ENCODE results near the gene RALGAPB.
"Not testable (repeated sequence)": the region's sequence is repeated elsewhere in the genome, so short reads cannot be mapped to it uniquely, and the experiment has no call there.

Gene RALGAPB

DNA sequence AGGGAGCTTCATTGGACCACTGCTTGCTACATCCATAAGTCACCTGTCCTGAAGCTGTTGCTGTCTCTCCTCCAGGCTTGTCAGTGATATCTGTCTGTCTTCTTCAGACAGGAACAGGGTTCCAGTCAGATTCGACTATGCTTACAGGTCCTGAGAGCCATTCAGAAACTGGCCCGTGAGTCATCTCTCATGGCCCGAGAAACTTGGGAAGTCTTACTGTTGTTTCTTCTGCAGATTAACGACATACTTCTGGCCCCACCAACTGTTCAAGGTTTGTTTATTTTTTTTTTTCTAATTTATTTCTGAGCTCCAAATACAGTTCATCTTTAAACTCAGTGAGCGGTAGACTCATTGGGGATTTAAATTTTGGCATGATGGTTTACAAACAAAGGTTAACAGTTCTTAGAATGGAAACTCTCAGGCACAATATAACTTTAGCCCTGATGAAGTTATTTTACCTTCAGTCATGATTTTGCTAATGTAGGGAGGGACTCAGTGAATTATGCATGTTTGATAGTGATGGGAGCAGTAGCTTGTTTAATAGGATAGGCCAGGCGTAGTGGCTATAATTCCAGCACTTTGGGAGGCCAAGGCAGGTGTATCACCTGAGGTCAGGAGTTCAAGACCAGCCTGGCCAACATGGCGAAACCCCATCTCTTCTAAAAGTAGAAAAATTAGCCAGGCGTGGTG, 24.7 kb downstream of the RALGAPB start:
- no peak for DNase-seq (ENCODE audit: low read depth in 2 of 2)

DNA sequence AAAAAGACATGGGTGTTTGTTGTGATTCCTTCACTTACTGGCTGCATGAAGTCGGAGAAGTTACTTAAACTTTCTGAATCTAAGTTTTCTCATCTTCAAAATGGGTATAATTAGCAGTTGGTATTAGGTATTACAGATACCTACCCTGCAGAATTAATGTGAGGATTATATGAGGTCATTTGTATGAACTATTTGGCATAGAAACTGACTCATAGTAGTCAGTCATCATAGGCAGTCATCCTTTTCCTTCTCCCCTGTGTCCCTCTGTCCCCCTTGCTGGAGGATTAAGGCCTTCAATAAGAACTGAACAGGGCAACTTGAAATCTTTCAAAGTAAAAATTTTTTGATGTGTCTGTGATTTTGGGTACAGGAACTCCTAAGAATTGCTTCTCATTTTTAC, 26.3 kb downstream of the RALGAPB start:
- no peak for DNase-seq (ENCODE audit: low read depth in 2 of 2)

DNA sequence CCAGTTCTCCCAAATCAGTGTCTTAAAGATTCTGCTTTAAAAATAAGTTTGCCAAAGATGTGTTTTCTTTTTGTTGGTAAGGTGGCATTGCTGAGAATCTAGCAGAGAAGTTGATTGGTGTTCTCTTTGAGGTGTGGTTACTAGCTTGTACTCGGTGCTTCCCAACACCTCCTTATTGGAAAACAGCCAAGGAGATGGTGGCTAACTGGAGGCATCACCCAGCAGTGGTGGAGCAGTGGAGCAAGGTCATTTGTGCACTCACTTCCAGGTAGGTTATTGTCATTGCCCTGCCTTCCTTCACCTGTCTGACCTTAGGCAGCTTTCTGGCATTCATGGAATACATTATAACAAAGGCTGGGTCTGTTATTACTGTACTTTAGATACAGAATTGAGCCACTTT, 26.7 kb downstream of the RALGAPB start:
- no peak for DNase-seq (ENCODE audit: low read depth in 2 of 2)

DNA sequence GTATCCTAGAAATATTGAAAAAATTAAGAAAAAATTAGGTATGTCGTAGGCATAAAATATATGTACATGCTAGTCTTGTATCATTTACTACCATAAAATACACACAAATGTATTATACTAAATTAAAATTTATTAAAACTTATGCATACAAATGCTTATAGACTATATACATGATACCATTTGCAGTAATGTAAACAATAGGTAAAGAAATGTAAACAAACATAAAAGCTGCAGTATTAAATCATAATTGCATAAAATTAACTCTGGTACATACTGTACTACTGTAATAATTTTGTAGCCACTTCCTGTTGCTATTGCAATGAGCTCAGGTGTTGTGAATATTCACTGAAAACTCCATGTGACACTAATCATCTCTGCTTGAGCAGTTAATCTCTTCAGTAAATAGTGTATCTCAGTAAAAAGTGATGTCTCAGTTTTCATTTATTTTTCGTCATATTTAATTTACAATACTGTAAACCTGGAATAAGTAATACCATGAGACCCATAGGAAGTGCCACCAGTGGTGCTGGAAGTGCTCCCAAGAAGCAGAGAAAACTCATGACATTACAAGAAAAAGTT, 29.3 kb downstream of the RALGAPB start:
- DNase-seq (ENCODE audit: low read depth in 2 of 2), result no peak

DNA sequence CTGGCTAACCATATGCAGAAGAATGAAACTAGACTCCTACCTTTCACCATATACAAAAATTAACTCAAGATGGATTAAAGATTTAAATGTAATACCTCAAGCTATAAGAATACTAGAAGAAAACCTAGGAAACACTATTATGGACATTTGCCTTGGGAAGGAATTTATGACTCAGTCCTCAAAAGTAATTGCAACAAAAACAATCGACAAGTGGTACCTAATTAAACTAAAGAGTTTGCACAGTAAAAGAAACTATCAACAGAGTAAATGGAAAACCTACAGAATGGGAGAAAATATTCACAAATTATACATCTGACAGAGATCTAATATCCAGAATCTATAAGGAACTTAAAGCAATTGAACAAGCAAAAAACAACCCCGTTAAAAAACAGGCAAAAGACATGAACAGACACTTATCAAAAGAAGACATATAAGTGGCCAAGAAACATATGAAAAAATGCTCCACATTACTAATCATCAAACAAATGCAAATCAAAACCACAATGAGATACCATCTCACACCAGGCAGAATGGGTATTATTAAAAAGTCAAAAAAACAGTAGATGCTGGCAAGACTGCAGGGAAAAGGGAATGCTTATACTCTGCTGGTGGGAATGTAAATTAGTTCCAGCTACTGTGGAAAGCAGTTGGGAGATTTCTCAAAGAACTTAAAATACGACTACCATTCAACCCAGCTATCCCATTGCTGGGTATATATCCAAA, 31.9 kb downstream of the RALGAPB start:
- no peak for DNase-seq (ENCODE audit: low read depth in 2 of 2)

DNA sequence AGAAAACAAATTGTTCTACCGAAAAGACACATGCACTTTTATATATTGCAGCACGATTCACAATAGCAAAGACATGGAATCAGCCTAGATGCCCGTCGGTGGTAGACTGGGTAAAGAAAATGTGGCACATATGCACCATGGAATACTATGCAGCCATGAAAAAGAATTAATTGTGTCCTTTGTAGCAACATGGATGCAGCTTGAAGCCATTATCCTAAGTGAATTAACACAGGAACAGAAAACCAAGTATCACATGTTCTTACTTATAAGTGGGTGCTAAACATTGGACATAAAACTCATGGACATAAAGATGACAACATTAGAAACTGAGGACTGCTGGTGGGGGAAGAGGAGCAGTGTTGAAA, 32.4 kb downstream of the RALGAPB start:
- DNase-seq (ENCODE audit: low read depth in 2 of 2), result no peak

DNA sequence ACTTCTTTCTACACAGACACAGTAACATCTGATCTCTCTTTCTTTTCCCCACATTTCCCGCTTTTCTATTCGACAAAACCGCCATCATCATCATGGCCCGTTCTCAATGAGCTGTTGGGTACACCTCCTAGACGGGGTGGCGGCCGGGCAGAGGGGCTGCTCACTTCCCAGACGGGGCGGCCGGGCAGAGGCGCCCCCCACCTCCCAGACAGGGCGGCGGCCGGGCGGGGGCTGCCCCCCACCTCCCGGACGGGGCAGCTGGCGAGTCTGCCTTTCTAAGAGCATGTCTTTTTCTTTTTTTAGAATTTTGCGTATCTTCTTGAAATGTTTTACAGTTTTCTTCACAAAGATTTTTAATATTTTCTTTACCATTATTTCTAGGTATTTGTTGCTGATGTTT, 39.1 kb downstream of the RALGAPB start:
- DNase-seq (ENCODE audit: low read depth in 2 of 2), result not testable (repeated sequence)

DNA sequence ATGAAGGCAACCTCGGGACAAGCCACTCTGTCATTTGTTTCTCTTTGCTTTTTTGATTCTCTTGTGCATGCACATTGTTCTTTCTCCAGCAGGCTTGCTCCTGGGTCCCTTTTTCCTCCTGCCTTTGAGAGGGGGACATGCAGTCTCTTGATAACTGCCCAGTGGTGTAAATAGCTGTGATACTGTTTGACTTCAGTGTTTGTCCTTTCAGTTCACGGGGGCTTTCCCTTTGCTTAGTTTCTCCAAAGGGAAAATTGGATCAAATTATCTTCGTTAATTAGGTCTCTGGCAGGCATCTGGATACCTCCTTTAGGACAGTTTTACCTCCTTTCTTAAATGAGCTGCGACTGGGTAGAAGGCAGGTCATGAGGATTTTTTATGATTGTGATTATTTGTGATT, 41.5 kb downstream of the RALGAPB start:
- DNase-seq (ENCODE audit: low read depth in 2 of 2), result no peak

DNA sequence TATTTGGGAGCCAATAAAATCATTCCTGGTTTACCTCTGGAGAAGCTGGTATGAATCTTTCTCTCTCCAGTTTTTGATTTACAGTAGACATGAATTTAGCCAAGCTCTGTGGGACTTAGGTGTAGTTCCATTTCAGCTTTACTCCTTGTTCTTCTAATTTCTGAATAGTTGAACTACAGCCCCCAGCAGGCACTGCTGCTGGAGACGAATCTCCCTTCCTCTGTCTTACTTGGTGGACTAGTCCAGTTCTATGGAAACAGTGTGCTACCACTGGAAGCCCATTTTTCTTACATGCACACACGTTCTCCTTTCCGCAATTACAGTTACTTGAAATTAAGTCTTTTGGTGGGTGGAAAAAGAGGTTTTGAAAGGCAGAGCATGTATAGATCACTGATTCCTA, 42.3 kb downstream of the RALGAPB start:
- DNase-seq (ENCODE audit: low read depth in 2 of 2), result no peak

DNA sequence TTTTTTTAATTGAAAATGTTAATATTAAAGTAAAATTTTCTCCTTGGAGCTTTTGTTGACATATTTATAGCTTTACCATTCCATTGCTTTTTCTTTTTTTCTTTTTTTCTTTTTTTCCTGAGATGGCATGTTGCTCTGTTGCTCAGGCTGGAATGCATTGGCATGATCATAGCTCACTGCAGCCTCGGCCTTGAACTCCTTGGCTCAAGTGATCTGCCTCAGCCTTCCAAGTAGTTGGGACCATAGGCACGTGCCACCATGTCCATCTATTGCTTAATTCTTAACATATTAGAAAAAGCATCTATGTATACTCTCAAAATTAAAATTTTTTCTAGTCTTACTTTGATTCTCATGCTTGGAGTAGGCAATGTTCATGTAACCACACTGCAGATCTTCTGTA, 43.0 kb downstream of the RALGAPB start:
- DNase-seq (ENCODE audit: low read depth in 2 of 2), result no peak

DNA sequence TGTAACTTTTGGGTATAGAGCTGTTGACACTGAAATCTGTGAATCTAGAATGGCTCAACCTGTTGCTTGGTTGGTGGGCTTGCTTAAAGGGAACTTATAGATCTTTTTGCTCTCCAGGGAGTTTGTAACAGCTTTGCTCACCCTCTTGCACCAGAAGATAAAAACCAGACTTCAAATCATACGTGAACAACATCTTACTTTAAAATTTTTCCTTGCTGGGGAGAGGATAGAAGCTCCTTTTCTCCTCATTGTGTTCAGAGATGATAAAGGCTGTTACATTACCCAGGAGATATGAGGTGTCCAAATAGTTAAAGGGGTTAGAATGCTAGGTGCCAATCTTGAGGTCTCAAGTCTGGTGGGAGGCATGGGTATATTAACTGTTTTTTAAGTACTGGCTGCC, 46.8 kb downstream of the RALGAPB start:
- no peak for DNase-seq (ENCODE audit: low read depth in 2 of 2)

DNA sequence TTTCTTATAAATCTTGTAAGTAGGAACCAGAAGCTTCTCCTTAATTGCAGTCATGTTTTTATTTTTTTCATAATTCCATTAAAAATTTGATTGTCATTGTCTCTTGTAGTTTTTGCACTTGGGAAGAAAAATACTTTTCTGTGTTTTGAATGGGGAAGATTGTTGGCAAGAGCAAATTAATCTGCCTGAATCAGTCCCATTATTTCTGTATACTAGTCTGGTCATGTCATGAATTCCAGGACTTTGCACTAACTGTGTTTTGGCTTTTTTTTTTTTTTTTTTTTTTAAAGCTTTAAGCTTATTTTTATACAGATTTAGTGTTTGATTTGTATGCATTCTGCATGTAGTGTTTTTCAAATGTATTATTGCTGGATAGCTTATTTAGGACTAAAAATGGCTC, 47.6 kb downstream of the RALGAPB start:
- no peak for DNase-seq (ENCODE audit: low read depth in 2 of 2)

DNA sequence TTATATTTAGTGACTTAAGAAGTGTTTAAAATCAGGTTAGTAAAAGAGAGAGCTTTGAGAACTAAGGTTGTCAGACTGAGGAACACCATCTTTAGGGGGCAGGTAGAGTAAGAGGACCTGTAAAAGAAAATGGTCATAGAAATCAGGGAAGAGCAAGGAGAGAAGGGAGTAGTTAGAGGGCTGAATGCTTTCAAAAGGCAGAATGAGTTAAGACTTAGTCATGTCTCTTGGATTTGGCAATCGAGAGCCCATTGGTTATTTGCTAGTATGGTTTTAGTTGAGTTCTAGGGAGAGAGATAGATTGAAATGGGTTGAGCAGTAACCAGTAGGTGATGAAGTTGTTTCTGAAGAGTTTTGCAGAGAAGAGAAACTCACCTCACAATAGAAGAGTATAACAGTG, 51.1 kb downstream of the RALGAPB start:
- DNase-seq (ENCODE audit: low read depth in 2 of 2), result no peak

DNA sequence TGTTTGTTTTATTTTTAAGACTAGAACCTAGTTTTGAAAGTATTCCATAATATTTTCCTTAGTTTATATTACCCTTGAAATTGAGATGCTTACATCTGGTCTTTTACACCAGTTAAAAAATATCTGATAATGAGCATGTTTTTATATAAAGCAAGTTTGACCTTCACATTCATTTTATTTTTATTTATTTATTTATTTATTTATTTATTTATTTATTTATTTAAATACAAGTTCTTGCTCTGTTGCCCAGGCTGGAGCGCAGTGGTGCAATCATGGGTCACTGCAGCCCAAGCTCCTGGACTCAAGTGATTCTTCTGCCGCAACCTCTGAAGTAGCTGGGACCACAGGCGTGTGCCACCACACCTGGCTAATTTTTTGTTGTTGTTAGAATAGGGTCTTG, 55.5 kb downstream of the RALGAPB start:
- DNase-seq (ENCODE audit: low read depth in 2 of 2), result no peak

DNA sequence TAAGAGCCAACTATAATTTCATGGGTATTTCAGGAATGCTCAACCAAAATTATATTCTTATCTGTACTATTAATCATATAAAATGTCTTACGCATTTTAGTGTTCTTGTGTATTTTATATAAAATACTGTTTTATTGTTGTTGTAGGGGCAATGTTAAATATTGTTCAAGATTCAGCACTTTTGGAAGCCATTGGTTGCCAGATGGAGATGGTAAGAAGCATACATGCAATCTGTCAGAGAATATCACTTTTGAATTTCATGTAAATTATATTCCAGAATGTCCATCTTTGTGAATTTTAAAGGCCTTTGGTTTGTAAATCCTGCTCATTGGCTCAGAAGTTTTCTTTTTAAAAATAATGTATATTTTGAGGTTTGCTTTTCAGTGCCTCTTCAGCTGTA, 58.4 kb downstream of the RALGAPB start:
- DNase-seq (ENCODE audit: low read depth in 2 of 2), result no peak

DNA sequence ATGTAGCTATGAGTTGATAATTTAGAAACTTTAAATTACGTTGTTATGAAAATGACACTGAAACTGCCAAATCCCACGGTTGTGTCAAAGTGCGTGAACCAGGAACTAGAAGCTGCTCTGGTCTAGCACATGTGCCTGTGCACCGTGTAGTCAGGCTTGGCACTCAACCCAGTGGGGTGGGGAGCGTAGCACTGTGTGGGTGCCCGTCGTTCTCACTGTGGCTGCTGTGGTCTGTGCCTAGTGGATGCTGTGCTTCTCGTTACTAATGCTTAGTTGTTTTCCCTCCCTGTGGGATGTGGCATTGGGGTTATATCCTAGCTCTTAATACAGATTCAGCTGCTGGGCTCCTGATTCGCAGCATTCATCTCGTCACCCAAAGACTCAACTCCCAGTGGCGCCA, 62.1 kb downstream of the RALGAPB start:
- DNase-seq (ENCODE audit: low read depth in 2 of 2), result no peak

DNA sequence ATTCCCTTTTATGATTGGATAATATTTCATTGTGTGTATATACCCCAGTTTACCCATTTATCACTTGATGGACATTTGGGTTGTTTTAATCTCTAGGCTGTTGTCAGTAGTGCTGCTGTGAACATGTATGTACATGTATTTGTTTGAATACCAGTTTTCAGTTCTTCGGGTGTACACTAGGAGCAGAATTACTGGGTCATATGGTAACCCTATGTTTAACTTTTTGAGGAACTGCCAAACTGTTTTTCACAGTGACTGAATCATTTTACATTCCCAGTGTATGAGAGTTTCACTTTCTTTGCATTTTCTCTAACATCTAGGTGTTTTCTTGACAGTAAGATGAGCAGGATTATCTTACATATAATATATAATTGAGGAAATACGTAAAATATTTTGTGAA, 63.7 kb downstream of the RALGAPB start:
- peak; percentile 6 to 15 for DNase-seq (ENCODE audit: low read depth in 2 of 2)

DNA sequence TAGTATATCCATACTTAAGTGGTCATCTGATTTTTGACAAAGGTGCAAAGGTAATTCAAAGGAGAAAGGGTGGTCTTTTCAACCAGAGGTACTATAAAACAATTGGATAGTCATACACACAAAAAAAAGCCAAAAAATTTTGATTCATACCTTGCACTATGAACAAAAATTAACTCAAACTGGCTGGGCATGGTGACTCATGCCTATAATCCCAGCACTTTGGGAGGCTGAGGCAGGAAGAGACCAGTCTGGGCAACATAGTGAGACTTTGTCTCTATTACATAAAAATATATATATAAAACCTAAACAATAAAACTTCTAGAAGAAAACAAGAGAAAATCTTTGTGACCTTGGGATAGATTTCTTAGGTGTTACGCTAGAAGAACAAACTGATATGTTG, 64.5 kb downstream of the RALGAPB start:
- DNase-seq (ENCODE audit: low read depth in 2 of 2), result no peak

DNA sequence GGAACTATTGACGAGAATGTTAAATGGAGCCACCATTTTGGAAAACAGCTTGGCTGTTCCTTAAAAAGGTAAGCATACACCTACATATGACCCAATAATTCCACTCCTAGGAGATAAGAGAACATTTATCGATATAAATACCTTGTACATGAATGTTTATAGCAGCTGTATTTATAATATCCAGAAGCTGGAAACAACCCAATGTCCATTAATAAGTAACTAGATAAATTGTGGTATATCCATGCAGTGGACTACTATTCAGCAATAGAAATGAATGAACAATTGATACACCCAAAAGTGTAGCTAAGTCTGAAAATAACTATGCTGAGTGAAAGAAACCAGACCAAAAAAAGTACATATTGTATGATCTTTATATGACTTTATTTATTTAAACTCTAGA, 66.1 kb downstream of the RALGAPB start:
- no peak for DNase-seq (ENCODE audit: low read depth in 2 of 2)

DNA sequence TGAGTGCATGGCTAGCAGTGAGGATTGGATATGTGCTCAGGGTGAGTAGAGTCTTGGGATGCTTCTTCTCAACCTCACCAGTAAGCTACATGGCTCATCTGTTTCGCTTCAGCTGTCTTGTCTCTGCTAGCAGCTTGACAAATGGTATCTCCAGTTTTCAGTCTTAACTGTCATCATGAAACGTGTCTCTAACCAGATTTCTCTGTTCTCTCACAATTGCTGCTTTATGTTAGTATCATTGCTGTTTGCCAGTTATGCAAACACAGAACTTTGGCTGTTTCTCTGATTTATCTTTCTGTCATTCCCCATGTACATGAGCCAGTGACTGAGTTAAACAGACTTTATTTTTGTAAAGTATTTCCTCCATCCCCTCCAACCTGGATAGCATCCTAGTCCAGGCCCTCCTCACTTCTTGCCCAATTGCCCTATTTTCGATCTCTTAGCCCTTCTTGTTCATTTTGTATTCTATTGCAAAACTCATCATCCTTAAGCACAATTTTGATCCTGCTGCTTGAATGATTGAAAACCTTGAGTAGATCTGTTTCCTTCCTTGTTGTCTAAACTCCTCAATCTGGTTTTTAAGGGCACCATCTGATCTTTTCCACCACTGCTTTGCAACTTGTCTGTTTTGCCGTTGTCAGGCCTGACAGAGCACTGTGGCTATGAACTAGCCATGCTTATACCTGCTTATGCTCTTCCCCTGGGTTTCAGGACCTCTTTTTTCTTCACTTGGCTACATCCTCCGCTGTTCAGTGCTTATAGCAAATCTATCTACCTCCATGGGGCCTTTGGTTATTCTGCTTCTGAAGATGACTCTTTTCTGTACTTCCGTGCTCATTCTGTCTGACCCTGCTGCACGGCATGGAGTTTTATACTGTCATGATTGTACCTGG, 70.6 kb downstream of the RALGAPB start:
- DNase-seq (ENCODE audit: low read depth in 2 of 2), result no peak

DNA sequence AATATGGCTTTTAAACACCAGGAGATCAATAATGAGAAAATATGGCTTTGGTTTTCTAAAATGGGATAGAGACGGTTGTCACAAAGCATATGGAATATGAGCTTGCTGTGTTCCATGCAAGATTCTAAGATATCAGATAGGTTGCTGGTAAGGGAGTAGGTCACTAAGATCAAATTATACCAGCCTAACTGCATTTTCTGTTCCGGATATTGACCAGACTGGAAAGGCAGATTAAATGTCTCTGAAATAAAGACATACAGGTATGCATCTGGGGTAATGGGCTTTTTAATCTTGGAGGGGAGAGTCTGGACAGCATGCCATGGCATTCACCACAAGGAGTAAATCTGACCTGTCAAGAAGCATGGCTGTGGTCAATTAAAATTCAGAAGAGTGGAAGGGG, 73.1 kb downstream of the RALGAPB start:
- DNase-seq (ENCODE audit: low read depth in 2 of 2), result no peak

DNA sequence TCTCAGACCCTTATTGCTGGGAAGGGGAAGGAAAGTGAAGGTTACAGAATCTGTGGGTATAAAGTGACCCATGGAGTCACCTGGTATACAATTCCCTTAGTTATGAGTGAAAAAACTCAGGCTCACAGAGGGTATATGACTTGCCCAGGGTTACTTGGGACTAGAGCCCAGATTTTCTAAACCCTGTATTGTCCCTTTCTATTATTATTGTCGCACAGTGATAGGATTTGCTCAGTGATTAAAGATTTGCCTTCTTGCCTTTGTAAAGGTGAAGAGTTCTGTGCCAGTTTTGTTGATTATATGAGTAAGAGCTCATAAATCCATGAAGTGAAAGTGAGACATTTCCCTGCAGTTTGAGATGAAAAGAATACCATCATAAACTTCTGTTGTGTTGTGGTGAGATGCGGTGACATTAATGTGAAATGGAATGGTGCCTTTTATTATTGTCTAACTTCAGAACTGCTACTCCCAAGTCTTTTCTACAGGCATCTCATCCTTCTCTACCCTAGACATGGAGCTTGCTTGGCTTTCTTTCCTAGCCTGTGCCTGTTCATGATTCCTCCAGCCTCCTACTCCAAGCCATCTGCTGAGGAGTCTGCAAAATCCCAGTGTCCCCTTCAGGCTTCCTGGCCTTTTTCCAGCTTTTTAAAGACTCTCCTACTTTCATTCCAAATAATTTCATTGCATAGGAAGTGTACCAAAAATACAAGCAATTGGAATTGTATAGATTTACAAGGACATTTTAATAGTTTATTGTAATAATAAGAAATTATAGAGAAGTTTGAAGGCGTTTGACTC, 74.8 kb downstream of the RALGAPB start:
- no peak for DNase-seq (ENCODE audit: low read depth in 2 of 2)

Measured in fibroblast of skin of left biceps (primary cell).